GM18499 (cell line): ENCODE results near the gene IL31.
"Not testable (repeated sequence)": the region's sequence is repeated elsewhere in the genome, so short reads cannot be mapped to it uniquely, and the experiment has no call there.

Experiments used
- ATAC-seq: cut with Tn5 transposase; IDR thresholded peaks from one replicate; pipeline ENCODE4 v1.9.1; 2021; ENCODE audit warnings: moderate number of reproducible peaks; ENCODE audit not compliant: insufficient read depth, unreplicated experiment

IL31 gene

DNA sequence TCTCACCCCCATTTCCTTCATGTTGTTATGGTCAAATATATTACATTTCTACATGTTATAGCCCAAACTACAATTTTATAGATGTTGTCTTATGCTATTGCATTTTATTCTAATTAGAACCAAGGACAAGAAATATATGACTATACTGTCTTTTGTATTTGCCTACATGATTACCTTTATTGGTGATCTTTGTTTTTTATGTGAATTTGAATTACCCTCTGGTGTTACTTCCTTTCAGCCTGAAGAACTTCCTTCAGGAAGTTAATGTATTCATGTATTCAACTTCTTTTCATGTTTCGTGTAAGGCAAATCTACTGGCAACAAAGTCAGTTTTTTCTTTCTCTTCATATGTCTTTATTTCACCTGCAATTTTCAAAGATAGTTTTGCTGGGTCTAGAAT, 20.8 kb upstream of the IL31 start:
- no peak for ATAC-seq

GRCh38 chr12:122192441-122192840, 18.4 kb upstream of the IL31 start:
- ATAC-seq: no peak

GRCh38 chr12:122190842-122191668, 17.0 kb upstream of the IL31 start:
- ATAC-seq: no peak

- ATAC-seq: no peak
Observed at GRCh38 chr12:122189626-122190475, 15.8 kb upstream of the IL31 start.

DNA sequence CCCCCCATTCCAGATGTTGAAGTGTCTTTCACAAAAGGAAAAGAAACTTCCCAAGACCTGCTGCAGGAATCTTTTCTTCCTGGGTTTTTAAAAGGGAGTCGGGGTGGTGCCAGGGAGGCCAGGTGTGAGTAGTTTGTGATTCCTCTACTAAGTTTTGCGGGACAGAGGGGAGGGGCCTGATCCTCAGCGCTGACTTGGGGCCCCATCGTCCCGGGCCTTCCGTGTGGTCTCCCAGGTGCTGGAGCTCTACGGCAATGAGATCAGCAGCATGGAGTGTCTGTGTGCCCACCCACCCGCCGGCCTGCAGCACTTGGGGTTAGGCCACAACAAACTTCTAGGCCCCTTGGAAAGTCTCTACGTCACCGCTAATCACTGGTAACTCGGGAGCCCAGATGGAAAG, 13.4 kb upstream of the IL31 start:
- no peak for ATAC-seq

GRCh38 chr12:122185494-122186082, 11.6 kb upstream of the IL31 start:
- ATAC-seq: no peak

GRCh38 chr12:122185079-122185478, 11.1 kb upstream of the IL31 start:
- ATAC-seq: no peak

GRCh38 chr12:122184517-122184916, 10.5 kb upstream of the IL31 start:
- ATAC-seq: no peak

GRCh38 chr12:122183588-122183940, 9.5 kb upstream of the IL31 start:
- ATAC-seq: no peak

- ATAC-seq: no peak
Observed at GRCh38 chr12:122182887-122183587, 9.0 kb upstream of the IL31 start, which contains the start of gene LRRC43. LRRC43 (plus strand) TSS chr12:122183123; CDS start chr12:122183145, 22 bp downstream.

DNA sequence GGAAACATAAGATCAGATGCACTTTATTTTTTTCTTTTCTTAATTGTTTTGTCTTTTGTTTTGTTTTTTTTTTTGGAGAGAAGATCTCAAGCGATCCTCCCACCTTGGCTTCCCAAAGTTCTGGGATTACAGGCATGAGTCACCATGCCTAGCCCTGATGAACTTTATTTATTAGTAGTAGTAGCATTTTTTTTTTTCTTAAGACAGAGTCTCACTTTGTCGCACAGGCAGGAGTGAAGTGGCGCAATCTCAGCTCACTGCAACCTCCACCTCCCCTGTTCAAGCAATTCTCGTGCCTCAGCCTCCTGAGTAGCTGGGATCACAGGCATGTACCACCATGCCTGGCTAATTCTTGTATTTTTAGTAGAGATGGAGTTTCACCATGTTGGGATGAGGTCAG, 2.5 kb upstream of the IL31 start:
- not testable (repeated sequence) for ATAC-seq

DNA sequence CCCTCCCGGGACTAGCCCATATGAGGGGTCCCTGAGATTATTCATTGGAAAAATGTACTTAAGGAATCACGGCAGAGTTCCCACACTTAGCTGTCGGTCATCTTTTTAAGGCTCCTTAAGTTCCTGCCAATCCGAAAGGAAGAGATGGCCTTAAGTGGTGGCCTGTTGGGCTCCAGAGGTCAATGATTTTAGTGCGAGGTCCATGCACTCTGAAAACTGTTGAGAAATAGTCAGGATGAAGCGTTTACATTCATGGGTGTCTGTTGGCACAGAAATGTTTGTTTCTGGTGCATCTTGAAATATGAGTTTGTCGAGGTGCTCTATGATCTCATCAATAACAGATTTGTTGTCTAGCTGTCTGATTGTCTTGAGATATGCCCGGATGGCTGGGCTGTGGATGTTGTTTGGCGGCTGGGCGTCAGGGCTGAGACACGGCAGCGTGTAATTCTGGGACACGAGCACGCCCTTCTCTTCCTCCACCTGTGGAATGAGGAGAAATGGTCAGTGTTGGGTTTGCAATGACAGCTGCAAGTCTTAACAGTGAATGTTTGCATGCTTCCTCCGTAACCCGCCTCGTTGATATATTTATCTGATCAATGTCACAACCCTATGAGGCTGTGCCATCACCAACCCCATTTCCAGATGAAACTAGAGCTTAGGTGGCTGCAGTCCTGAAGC, 1.6 kb downstream of the IL31 start:
- no peak for ATAC-seq

DNA sequence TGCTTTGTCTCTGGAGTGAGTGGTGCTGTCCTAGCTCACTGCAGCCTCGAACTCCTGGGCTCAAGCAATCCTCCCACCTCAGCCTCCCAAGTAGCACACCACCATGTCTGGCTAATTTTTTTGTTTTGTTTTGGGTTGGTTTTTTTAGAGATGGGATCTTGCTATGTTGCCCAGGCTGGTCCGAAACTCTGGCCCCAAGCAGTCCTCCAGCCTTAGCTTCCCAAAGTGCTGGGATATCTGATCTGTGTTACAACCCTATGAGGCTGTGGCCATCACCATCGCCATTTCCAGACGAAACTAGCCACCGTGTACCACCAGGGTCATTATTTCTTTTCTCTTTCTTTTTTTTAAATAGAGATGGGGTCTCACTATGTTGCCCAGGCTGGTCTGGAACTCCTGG, 2.6 kb downstream of the IL31 start:
- ATAC-seq: no peak

GRCh38 chr12:122168492-122168891, 5.5 kb downstream of the IL31 start:
- ATAC-seq: no peak

- ATAC-seq: no peak
Observed at GRCh38 chr12:122167356-122167925, 6.6 kb downstream of the IL31 start.

DNA sequence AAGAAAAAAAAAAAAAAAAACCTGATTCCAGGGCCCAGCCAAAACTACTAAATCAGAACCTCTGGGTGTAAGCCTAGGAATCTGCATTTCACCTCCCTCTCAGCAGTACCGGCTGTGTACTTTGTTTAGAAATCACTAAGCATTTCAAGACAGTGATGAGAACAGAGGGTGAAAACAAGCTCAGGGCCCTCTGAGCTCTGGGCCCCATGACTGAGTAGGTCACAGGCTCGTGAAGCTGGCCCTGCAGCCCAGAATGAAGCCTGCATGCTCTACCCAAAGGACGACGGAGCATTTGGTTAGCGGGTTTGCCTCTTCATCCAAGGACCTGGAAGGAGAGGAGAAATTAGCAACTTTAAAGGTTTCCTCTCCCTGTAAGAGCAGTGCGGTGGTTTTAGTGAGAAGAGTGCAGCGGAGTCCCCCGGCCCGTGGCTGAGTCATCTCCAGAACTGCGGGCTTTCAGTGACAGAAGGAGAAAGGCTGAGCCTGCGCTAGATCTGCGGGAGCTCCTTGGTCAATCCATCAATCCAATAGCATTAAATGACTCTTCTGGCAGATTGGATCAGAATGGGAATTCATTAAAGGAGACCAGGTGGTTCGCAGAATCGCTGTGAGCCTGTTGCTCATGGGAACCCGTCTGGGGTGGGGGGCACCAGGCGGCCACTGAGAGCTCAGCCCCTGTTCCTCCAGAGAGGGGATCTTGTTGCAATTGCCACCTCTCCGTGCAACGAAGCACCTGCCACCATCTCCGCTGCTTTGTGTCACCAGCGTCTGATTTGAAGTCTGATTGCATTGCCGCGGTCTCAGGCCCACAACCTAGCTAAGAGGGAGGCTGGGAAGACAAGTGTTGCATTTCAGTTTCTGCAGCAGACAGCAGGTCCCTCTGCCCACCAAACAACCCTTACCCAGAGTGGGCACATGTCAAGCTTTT, 7.3 kb downstream of the IL31 start:
- no peak for ATAC-seq

GRCh38 chr12:122162976-122163375, 11.0 kb downstream of the IL31 start:
- no peak for ATAC-seq

DNA sequence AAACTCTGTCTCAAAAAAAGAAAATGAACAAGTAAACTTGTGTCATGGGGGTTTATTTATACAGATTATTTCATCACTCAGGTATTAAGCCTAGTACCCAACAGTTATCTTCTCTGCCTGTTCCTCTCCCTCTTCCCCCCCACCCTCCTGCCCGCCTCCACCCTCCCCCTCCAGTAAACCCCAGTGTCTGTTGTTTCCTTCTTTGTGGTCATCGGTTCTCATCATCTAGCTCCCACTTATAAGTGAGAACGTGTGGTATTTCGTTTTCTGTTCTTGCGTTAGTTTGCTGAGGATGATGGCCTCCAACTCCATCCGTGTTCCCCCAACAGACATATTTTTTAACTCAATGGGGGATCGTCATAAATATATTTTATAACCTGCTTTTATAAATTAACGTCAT, 12.3 kb downstream of the IL31 start:
- no peak for ATAC-seq

DNA sequence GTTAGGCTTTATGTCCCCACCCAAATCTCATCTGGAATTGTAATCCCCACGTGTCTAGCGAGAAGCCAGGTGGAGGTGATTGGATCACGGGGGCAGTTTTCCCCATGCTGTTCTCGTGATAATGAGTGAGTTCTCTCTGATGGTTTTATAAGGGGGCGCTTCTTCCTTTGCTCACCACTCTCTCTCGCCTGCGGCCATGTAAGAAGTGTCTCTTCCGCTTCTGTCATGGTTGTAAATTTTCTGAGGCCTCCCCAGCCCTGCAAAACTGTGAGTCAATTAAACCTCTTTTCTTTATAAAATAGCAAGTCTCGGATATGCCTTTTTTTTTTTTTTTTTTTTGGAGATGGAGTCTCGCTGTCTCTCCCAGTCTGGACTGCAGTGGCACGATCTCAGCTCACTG, 13.3 kb downstream of the IL31 start:
- no peak for ATAC-seq
